Neural crest cell (in vitro differentiated cells): Measurements from ENCODE around the gene SLC6A20. TPM values are rescaled to one million over a fixed set of nuclear protein-coding genes. Genes with fewer than 3 reads are reported as not detected.

Experiments
- DNase-seq: peaks from one replicate; pipeline ENCODE4 v3.0.0; 2021; ENCODE audit warnings: low read depth, mixed read lengths, low spot score
- H3K27ac Mint-ChIP-seq: one replicate; pipeline ENCODE4 v1.8.0; 2021; ENCODE audit warnings: mild to moderate bottlenecking, mixed read lengths; ENCODE audit not compliant: unreplicated experiment
- H3K27me3 Mint-ChIP-seq: 2 replicates; pipeline ENCODE4 v1.8.0; 2021; ENCODE audit warnings: low read depth, mild to moderate bottlenecking, mixed read lengths
- H3K36me3 Mint-ChIP-seq: 2 replicates; pipeline ENCODE4 v1.8.0; 2021; ENCODE audit warnings: low read depth, mild to moderate bottlenecking, mixed read lengths
- H3K4me1 Mint-ChIP-seq: 2 replicates; pipeline ENCODE4 v1.8.0; 2021; ENCODE audit warnings: mixed read lengths
- H3K4me3 Mint-ChIP-seq: one replicate; pipeline ENCODE4 v1.8.0; 2021; ENCODE audit warnings: mild to moderate bottlenecking, mixed read lengths
- H3K9me3 Mint-ChIP-seq: 2 replicates; pipeline ENCODE4 v1.8.0; 2021; ENCODE audit warnings: mixed read lengths
- total RNA-seq: library from RNA; stranded (reverse); gene quantifications from 2 replicates; pipeline ENCODE4 v1.2.1, GENCODE V29; 2021
- TF ChIP-seq, protein P1 (sequence below): fragments of 200-600 bp; sonication (generic); conservative IDR thresholded peaks from 2 replicates; pipeline ENCODE4 v1.5.0; 2021; ENCODE audit warnings: antibody characterized with exemption, mild to moderate bottlenecking

SLC6A20 gene
- total RNA-seq, 1 donor from 2014 or later: not detected

DNA sequence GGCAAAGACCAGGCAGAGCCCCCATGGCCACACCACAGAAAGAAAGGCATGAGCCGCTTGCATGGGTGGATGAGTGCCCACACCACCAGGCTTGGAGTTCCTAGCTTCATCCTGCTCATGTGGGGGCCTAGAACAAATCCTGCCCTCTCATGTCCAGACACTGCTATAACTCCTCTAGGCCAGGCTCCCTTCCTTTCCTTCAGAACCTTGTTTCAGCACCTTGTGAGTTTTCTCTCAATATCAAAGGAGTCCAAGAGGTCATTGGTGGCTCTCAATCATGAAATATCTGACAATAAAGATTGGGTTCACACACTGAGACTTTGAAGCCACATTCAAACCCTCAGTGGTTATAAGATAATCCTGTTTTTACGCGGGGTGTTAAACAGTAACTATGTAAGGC lies 12.7 kb downstream of the SLC6A20 start:
- H3K27ac Mint-ChIP-seq: no peak overlapping the region
- no peaks in the 10 kb centered on the region for H3K4me1 Mint-ChIP-seq
- peaks cover 21% of the 10 kb centered on the region for H3K27me3 Mint-ChIP-seq
- peaks cover 4% of the 10 kb centered on the region for H3K9me3 Mint-ChIP-seq
- no peak for DNase-seq
- H3K36me3 Mint-ChIP-seq: no peaks in the 10 kb centered on the region
- no peak overlapping the region for H3K4me3 Mint-ChIP-seq
- TF ChIP-seq, protein P1, sequence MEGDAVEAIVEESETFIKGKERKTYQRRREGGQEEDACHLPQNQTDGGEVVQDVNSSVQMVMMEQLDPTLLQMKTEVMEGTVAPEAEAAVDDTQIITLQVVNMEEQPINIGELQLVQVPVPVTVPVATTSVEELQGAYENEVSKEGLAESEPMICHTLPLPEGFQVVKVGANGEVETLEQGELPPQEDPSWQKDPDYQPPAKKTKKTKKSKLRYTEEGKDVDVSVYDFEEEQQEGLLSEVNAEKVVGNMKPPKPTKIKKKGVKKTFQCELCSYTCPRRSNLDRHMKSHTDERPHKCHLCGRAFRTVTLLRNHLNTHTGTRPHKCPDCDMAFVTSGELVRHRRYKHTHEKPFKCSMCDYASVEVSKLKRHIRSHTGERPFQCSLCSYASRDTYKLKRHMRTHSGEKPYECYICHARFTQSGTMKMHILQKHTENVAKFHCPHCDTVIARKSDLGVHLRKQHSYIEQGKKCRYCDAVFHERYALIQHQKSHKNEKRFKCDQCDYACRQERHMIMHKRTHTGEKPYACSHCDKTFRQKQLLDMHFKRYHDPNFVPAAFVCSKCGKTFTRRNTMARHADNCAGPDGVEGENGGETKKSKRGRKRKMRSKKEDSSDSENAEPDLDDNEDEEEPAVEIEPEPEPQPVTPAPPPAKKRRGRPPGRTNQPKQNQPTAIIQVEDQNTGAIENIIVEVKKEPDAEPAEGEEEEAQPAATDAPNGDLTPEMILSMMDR: no peak

- TF ChIP-seq, protein P1: no peak
- Mint-ChIP-seq H3K27ac (no peak overlapping the region), H3K4me3 (no peak overlapping the region), H3K27me3 (peaks cover 14% of the 10 kb centered on the region), H3K4me1 (no peaks in the 10 kb centered on the region), H3K9me3 (peaks cover 3% of the 10 kb centered on the region), H3K36me3 (no peaks in the 10 kb centered on the region)
- DNase-seq: no peak
Measured at GRCh38 chr3:45782381-45782780, 14.0 kb downstream of the SLC6A20 start.

DNA sequence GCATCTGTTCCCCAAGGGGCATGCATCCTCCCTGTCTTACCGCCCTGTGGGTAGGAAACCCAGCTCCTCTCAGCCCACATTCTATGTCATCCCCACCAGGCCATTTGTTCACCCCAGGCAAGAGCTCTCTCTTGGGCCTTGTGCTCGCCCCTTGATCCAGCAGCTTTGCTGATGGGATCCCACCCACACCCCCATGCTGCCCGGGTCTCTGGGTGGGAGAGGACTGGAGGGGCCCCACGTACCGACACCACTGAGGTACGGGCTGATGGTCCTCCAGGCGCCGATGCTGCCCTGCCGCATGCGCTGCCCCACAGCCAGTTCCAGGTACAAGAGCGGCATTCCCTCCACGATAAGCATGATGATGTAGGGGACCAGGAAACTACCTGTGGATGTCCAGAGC lies 14.5 kb downstream of the SLC6A20 start:
- Mint-ChIP-seq H3K27me3 (peaks cover 9% of the 10 kb centered on the region), H3K9me3 (no peaks in the 10 kb centered on the region), H3K4me3 (no peak overlapping the region), H3K27ac (no peak overlapping the region), H3K36me3 (no peaks in the 10 kb centered on the region), H3K4me1 (no peaks in the 10 kb centered on the region)
- no peak for DNase-seq
- TF ChIP-seq, protein P1: no peak

DNA sequence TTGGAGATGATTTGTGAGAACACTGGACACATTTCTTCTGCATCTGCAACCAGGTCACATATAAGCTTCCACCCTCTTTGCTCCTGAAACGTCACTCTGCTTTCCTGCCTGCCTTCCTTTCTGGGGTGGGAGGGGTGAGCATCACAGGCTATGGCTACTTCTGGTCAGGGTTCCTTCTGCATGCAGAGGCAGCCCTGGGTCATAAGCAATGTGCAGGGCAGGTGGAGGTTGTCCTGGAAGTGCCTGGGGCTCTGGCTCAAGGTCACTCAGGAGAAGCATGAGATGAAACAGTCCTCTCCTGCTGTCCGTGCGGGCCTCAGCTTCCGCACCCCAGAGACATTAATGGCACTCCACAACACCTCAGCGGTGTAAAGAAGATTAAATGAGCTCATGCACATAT lies 15.1 kb downstream of the SLC6A20 start:
- H3K36me3 Mint-ChIP-seq: no peaks in the 10 kb centered on the region
- TF ChIP-seq, protein P1: no peak
- DNase-seq: no peak
- no peaks in the 10 kb centered on the region for H3K4me1 Mint-ChIP-seq
- peaks cover 6% of the 10 kb centered on the region for H3K27me3 Mint-ChIP-seq
- no peaks in the 10 kb centered on the region for H3K9me3 Mint-ChIP-seq
- H3K27ac Mint-ChIP-seq: no peak overlapping the region
- no peak overlapping the region for H3K4me3 Mint-ChIP-seq

DNA sequence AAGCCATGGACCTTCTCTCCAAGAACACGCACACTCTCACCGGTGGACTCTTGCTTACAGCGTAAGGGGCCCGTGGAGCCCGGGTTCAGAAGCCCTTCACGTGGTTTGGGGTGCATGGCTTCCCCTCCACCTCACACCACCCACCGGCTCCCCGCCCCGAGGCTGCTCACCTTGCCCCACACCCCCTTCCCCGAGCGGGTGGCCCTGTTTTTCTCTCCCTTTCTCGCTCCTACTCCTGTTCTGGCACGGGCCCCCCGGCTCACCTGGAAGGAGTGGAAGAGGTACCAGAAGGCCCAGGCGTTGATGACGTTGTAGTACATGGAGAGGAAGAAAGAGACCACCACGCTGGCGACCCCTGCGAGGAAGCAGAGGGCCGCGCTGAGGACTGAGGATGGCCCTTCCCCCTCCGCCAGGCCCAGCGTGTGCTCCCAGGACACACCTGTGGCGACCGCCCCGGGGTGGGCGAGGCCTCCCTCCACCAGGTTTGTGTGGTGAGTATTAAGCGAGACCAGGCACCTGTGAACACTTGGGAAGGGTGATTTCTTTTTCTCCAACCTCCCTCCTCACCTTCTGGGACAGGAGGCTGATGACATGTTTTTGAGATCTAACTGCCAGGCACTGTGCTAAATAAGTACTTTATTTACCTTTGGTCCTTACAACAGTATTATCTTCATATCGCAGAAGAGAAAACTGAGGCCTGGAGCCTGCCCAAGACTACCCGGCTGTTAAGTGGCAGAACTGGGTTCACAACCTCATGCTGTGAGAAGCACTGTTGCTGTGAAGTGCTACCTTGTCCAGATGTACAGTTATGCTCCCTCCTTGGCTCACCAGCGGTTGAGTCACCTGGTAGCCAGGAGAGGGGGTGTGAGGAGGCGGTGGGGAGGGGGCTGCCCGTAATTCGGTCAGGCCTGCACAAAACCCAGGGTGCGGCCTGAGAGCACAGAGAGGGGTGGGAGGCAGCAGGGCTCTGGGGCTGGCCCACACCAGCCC lies 16.3 kb downstream of the SLC6A20 start:
- Mint-ChIP-seq H3K27me3 (peaks cover 5% of the 10 kb centered on the region), H3K9me3 (no peaks in the 10 kb centered on the region), H3K36me3 (no peaks in the 10 kb centered on the region), H3K27ac (no peak overlapping the region), H3K4me3 (no peak overlapping the region), H3K4me1 (no peaks in the 10 kb centered on the region)
- DNase-seq: no peak
- TF ChIP-seq, protein P1: no peak
